22Rv1 (cell line): ENCODE results near the gene PNPLA7.

ENCODE experiments used
- ZFX ChIP-seq: fragments of 450-650 bp; IDR thresholded peaks from 2 replicates; pipeline ENCODE4 v1.6.1; 2017; ENCODE audit warnings: antibody characterized with exemption, borderline replicate concordance
- TF ChIP-seq, protein P1 (sequence below): fragments of 450-650 bp; IDR thresholded peaks from 2 replicates; pipeline ENCODE4 v1.5.1; 2017; ENCODE audit warnings: mild to moderate bottlenecking

DNA sequence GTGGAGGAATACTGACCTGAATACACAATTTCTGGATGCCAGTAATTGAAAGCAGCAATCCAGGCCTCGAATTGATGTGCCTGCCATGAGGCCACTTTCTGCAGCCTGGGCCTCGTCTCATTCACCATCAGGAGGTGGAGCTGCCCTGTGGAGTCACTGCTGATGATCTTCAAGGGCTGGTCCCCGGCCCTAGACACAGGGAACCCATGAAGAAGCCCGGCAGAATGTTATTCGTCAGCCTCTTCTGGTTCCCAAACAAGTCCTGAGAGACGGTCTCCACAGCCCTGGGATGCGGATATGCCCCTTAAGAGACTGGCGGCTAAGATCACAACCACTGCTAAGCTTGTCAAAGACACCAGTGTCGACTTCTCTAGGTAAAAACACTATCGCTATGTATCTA, 24.0 kb upstream of the PNPLA7 start:
- TF ChIP-seq, protein P1, sequence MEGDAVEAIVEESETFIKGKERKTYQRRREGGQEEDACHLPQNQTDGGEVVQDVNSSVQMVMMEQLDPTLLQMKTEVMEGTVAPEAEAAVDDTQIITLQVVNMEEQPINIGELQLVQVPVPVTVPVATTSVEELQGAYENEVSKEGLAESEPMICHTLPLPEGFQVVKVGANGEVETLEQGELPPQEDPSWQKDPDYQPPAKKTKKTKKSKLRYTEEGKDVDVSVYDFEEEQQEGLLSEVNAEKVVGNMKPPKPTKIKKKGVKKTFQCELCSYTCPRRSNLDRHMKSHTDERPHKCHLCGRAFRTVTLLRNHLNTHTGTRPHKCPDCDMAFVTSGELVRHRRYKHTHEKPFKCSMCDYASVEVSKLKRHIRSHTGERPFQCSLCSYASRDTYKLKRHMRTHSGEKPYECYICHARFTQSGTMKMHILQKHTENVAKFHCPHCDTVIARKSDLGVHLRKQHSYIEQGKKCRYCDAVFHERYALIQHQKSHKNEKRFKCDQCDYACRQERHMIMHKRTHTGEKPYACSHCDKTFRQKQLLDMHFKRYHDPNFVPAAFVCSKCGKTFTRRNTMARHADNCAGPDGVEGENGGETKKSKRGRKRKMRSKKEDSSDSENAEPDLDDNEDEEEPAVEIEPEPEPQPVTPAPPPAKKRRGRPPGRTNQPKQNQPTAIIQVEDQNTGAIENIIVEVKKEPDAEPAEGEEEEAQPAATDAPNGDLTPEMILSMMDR: no peak
- TF ChIP-seq ZFX: no peak
